ENCODE results near the gene COQ4. TPM values are rescaled to one million over a fixed set of nuclear protein-coding genes. Genes with fewer than 3 reads are reported as not detected.

COQ4 gene
- total and polyA plus RNA-seq, 2 of the 8 experiments (the other 6 are each of a cell fraction or from before 2014, with no cell fraction given), result 32.3 to 58.8 TPM

GRCh38 chr9:128296340-128297220 is 26.1 kb upstream of the COQ4 start:
- no peak overlapping the region for H4K91ac ChIP-seq (replicated peaks; ENCODE audit: insufficient read length, low read length)
- H4K8ac ChIP-seq (ENCODE audit: extremely low read depth, insufficient read depth, low read length), result no peak overlapping the region
- POLR2A ChIA-PET (ENCODE audit: partially characterized antibody), result interaction anchor here (0.9 to 2.7 kb wide), 4 partner anchors 9 to 39 kb away, joined by 3 to 9 read pairs (median 8); no protein-coding TSS in a partner anchor
- no peak overlapping the region for H2AK5ac ChIP-seq (ENCODE audit: low read depth, low read length)
- no peak overlapping the region for H4K5ac ChIP-seq (ENCODE audit: insufficient read length, low read depth, low read length)
- H3K27me3 ChIP-seq (replicated peaks in 1 of 4; ENCODE audit: control insufficient read depth in 3 of 4, extremely low read depth in 1 of 4, insufficient read depth in 3 of 4, low read length in 3 of 4), result no peaks in the 10 kb centered on the region
- H2BK12ac ChIP-seq (ENCODE audit: low read depth, low read length), result no peak overlapping the region
- CTCF ChIA-PET (ENCODE audit: partially characterized antibody), result interaction anchor here (0.8 to 8.1 kb wide), 16 partner anchors 8 to 124 kb away, joined by 3 to 88 read pairs (median 11); partner anchors contain the start of gene CERCAM
- WGBS, 2 experiments (ENCODE audit: extremely low coverage in 1 of 2, insufficient coverage in 1 of 2, insufficient read length in 1 of 2, insufficient replicate concordance in 2 of 2, low coverage in 1 of 2, low lambda C conversion rate in 2 of 2, missing lambda C conversion rate in 1 of 2), result 90% methylated on average over 15 of the region's 16 CpGs; no CpG with 5 or more reads in 1 of the 2 experiments
- no peaks in the 10 kb centered on the region for H3K4me1 ChIP-seq (replicated peaks in 1 of 4; ENCODE audit: control insufficient read depth in 3 of 4, insufficient read depth in 4 of 4, low read length in 3 of 4)
- H3K18ac ChIP-seq (ENCODE audit: extremely low read depth, low read length), result no peak overlapping the region
- H3K36me3 ChIP-seq (ENCODE audit: control insufficient read depth in 2 of 4, insufficient read depth in 4 of 4, low read length in 3 of 4), result no peaks in the 10 kb centered on the region
- H3K4me3 ChIP-seq (ENCODE audit: extremely low read depth in 1 of 4, insufficient read depth in 2 of 4, low read depth in 3 of 4, low read length in 4 of 4), result no peak overlapping the region
- no peak overlapping the region for H3K4ac ChIP-seq (replicated peaks; ENCODE audit: insufficient read length, low read depth, low read length)
- no peak overlapping the region for H2BK5ac ChIP-seq (ENCODE audit: low read depth, low read length)
- FAIRE-seq (no peak), DNase-seq (ENCODE audit: low read depth in 1 of 2, low spot score in 2 of 2) (no peak)
- no peaks in the 10 kb centered on the region for H3K79me1 ChIP-seq (ENCODE audit: low read depth, low read length)
- H2BK20ac ChIP-seq (ENCODE audit: low read length), result no peak overlapping the region
- no peak overlapping the region for H3K14ac ChIP-seq (ENCODE audit: insufficient read length)
- no peak overlapping the region for H2BK120ac ChIP-seq (replicated peaks; ENCODE audit: low read depth, low read length)
- H3K23me2 ChIP-seq (ENCODE audit: low read depth, low read length), result no peaks in the 10 kb centered on the region
- H3K23ac ChIP-seq (ENCODE audit: insufficient read length), result no peak overlapping the region
- no peak overlapping the region; the same call in 1 of the 2 replicates for H2BK15ac ChIP-seq (ENCODE audit: low read length)
- no peak overlapping the region for H2AFZ ChIP-seq (ENCODE audit: low read length)
- H3K56ac ChIP-seq (replicated peaks; ENCODE audit: insufficient read length, low read depth, low read length), result no peak overlapping the region
- no peaks in the 10 kb centered on the region for H3K79me2 ChIP-seq (ENCODE audit: control insufficient read depth in 1 of 2, insufficient read depth in 2 of 2, low read length in 2 of 2)
- H3K27ac ChIP-seq (ENCODE audit: low read depth, low read length), result no peak overlapping the region
- TF ChIP-seq RAD21 (IDR thresholded peaks at IDR 0.05 in 1 of 2, conservative IDR thresholded peaks at IDR 0.05 in 1 of 2; ENCODE audit: low read depth in 2 of 2, low read length in 2 of 2), result no peak
- no peak for TF ChIP-seq SP1 (IDR thresholded peaks at IDR 0.05; ENCODE audit: low read depth, low read length)
- no peak for TF ChIP-seq HDAC6 (IDR thresholded peaks at IDR 0.05; ENCODE audit: low read depth, low read length)
- no peak overlapping the region for H3K4me2 ChIP-seq (ENCODE audit: insufficient read depth in 1 of 2, low read depth in 2 of 2, low read length in 2 of 2)
- H3K9me3 ChIP-seq (ENCODE audit: insufficient read depth in 2 of 2, low read depth in 1 of 2, low read length in 1 of 2), result no peaks in the 10 kb centered on the region
- H3K9ac ChIP-seq (replicated peaks in 1 of 4; ENCODE audit: extremely low read depth in 1 of 4, low read depth in 3 of 4, low read length in 3 of 4), result no peak overlapping the region
- H4K20me1 ChIP-seq (replicated peaks in 1 of 2; ENCODE audit: control insufficient read depth in 1 of 2, insufficient read depth in 2 of 2, low read length in 2 of 2), result peaks cover 1 to 3% of the 10 kb centered on the region in 2 experiments
